Peyer's patch (tissue), 4 donors: ENCODE measurements around the gene STUB1.

ENCODE experiments used
- CTCF ChIP-seq, 6 experiments: fragments of 450-650 bp in 4 of 6; fragments of 200-600 bp in 2 of 6; sonication (generic) in 1 of 6; IDR thresholded peaks; one replicate each; pipeline ENCODE4 v1.5.1; 2017 to 2019; ENCODE audit warnings: antibody characterized with exemption in 6 of 6, mild to moderate bottlenecking in 3 of 6, moderate library complexity in 1 of 6
- POLR2A ChIP-seq, 2 donors: fragments of 450-650 bp; IDR thresholded peaks; one replicate each; pipeline ENCODE4 v1.5.1; 2017; ENCODE audit warnings: antibody characterized with exemption in 2 of 2, mild to moderate bottlenecking in 2 of 2, moderate library complexity in 2 of 2

DNA sequence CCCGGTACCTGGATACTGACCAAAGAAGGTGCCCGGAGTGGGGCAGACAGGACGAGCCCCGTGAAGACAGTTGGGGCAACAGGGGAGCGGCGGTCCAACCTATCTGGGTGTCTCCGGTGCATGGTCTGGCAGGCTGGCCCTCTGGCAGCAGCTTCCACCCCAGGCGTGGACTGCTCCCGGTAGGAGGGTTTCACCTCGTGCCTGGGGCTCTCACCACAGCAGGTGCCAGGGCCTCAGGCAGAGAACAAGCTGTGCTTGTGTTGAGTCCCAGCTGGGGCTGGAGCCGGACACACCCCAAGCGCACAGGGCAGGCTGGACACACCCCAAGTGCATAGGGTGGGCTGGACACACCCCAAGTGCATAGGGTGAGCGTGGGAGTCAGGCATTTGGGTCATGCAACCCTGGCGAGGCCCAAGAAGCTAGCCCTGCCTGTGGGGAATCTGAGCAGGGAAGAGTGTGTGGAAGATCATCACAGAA, 26.9 kb downstream of the STUB1 start:
- TF ChIP-seq CTCF (IDR thresholded peaks at IDR 0.05), result no peak
- TF ChIP-seq POLR2A (IDR thresholded peaks at IDR 0.05), result no peak
